Erythroblast (primary cell): ENCODE measurements around the gene IL17A.
"Not testable (repeated sequence)": the region's sequence is repeated elsewhere in the genome, so short reads cannot be mapped to it uniquely, and the experiment has no call there.

Source experiments
- DNase-seq, 2 experiments: peaks; one replicate each; lab custom pipeline; 2025; lab: John Stamatoyannopoulos, UW
- GATA1 ChIP-seq: IDR thresholded peaks from 2 replicates; pipeline ENCODE4 v1.6.1; 2011; ENCODE audit warnings: low read depth, mild to moderate bottlenecking, control low read depth, low read length, moderate library complexity
- POLR2A ChIP-seq: IDR thresholded peaks from 2 replicates; pipeline ENCODE4 v1.6.1; 2011; ENCODE audit warnings: mild to moderate bottlenecking, low read length

The IL17A gene

GRCh38 chr6:52155791-52156576 is 30.2 kb upstream of the IL17A start:
- TF ChIP-seq POLR2A: no peak
- TF ChIP-seq GATA1: no peak
- DNase-seq: no peak

- TF ChIP-seq GATA1: no peak
- TF ChIP-seq POLR2A: no peak
- no peak for DNase-seq
These were observed 28.8 kb upstream of the IL17A start for GRCh38 chr6:52157301-52157941.

GRCh38 chr6:52160472-52161104 is 25.6 kb upstream of the IL17A start:
- TF ChIP-seq GATA1 (no peak), POLR2A (no peak)
- no peak for DNase-seq

DNA sequence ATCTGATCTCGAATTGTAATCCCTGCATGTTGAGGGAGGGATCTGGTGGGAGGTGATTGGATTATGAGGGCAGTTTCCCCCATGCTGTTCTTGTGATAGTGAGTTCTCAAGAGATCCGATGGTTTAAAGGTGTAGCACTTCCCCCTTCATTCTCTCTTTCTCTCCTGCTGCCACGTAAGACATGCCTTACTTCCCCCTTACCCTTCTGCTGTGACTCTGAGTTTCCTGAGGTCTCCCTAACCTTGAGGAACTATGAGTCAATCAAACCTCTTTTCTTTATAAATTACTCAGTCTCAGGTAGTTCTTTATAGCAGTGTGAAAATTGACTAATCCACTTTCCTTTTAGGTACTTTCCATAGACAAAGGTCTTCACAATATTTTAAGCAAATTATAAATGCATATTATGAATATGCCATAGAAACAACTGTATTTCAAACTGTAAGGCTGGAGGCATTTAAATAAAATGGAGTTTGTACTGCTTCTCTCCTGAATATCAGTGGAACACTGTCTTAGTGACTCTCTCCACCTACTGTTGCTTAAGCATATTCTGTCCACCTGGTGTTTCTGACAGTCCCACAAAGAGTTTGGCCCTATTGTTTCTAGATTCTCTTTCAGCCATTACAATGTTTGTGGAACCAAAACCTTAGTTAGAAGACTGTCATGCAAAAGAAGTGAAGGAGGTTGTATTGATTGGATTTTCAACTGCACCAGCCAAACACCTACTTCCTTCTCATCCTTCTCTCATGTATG is 24.3 kb upstream of the IL17A start:
- DNase-seq: no peak
- TF ChIP-seq GATA1: no peak
- TF ChIP-seq POLR2A: no peak

GRCh38 chr6:52162940-52163908 is 23.0 kb upstream of the IL17A start:
- TF ChIP-seq POLR2A: no peak
- TF ChIP-seq GATA1: no peak
- peak; percentile 23 to 68 for DNase-seq

DNA sequence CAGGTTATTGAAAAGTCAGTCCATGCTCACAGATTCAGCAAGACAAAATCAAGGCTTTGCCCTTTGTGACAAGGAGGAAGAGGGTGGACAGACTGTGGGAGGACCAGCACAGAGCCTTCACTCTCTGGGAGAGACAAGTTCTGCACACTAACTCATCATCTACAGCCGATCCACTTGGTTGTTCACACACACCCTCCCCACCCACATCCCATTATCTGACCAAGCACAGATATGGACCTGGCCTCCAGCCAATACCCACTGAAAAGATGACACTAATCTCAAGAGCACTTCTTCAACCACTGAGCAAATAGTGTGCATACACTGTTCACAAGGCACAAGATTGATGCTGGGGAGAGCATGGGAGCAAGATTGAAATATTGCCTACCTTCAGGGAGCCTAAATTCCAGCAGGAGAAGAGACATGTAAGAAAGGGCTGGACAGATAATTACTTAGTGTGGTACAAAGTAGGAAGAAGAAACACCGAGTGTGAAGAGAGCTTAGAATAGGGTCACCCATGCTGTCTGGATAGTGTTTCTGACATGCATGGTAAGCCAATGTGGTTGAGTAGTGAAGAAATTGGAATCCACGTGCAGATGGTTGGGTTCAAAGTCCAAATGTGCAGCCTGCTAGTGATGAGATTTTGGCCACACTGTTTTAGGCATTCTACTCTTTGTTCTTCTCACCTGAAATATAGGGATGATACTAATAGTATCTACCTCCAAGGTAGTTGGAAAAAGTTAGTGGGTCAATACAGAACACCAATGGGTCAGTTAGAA is 21.7 kb upstream of the IL17A start:
- peak; percentile 72 to 77 for DNase-seq
- TF ChIP-seq POLR2A: no peak
- no peak for TF ChIP-seq GATA1

- TF ChIP-seq POLR2A: no peak
- no peak for TF ChIP-seq GATA1
- no peak for DNase-seq
These were observed 18.9 kb upstream of the IL17A start for GRCh38 chr6:52167267-52167666.

DNA sequence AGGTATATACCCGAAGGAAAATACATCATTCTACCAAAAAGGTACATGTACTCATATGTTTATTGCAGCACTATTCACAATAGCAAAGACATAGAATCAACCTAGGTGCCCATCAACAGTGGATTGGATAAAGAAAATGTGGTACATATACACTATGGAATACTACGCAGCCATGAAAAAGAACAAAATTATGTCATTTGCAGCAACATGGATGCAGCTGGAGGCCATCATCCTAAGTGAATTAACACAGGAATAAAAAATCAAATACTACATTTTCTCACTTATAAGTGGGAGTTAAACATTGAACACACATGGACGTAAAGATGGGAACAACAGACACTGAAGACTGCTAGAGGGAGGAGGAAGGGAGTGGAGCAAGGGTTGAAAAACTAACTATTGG is 17.8 kb upstream of the IL17A start:
- not testable (repeated sequence) for DNase-seq

DNA sequence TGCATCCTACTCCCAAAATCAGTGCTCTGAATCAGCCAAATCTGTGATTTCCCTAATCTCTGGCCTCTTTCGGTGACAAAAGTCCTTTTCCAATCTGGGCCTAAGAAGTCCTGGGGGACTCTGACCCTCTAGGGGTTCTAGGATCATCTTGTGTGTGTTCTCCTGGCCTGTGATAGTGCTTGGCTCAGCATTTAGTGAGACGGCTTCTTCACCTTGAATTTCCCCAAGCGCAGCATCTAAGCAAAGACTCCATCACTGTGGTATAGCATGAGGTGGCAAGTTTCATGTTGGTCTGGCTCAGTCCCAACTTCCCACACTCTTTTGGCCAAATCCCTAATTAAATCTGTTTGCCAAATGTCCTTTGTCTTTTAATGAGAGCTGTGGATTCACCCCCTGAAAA is 12.1 kb upstream of the IL17A start:
- no peak for DNase-seq
- TF ChIP-seq GATA1: no peak
- TF ChIP-seq POLR2A: no peak

DNA sequence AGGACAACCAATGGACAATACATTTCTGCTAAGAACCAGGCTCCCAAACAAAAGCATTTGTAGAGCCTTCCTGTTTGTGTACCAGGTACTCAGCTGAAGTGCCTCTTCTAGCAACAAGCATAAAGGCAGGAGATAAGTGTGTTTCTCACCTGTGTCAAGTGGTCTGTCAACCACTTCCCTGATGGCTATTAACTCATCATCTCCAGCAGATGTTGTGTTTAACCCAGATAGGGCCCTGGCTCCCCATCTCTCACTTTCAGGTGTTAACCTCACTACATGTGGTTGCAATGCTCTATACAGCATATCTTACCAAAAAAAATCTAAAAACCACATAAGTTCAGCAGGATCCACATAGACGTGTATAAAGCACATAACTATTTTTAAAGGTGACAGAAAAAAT is 9.6 kb upstream of the IL17A start:
- DNase-seq: no peak
- no peak for TF ChIP-seq GATA1
- TF ChIP-seq POLR2A: no peak

DNA sequence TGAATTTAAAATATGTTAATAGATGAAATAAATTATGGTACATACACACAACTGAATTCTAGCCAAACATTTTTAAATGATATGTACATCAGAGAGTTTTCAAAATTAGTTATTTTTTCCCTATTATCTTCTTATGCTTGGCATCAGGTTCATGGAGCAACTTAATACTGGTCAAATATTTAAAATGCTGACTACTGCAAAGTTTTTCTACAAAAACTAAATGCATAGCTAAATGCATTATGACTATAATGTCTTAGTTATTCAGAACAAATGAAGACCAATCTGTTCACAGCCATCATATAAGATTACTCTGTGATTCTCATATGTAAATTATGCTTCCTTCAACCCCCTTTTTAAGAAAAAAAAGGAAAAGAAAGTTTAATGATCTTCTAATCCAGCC is 8.2 kb upstream of the IL17A start:
- TF ChIP-seq GATA1 (no peak), POLR2A (no peak)

More for the DNA sequence above, 8.2 kb upstream of the IL17A start:
- DNase-seq: no peak
